GM21528 (cell line): ENCODE data around the gene EXOC6.
"Not testable (repeated sequence)": the region's sequence is repeated elsewhere in the genome, so short reads cannot be mapped to it uniquely, and the experiment has no call there.

Experiments used
- ATAC-seq: cut with Tn5 transposase; IDR thresholded peaks from one replicate; pipeline ENCODE4 v1.9.1; 2021; ENCODE audit warnings: mild to moderate bottlenecking, moderate library complexity; ENCODE audit not compliant: unreplicated experiment, low FRiP score

The EXOC6 gene

GRCh38 chr10:93097386-93097785 lies 249.1 kb downstream of the EXOC6 start:
- ATAC-seq: no peak

GRCh38 chr10:93098816-93099215 lies 250.5 kb downstream of the EXOC6 start:
- no peak for ATAC-seq

GRCh38 chr10:93099670-93100069 lies 251.3 kb downstream of the EXOC6 start:
- no peak for ATAC-seq

GRCh38 chr10:93101148-93101547 lies 252.8 kb downstream of the EXOC6 start:
- ATAC-seq: not testable (repeated sequence)

- ATAC-seq: no peak
These were observed 255.6 kb downstream of the EXOC6 start for GRCh38 chr10:93103953-93104352.

- no peak for ATAC-seq
These were observed 258.3 kb downstream of the EXOC6 start for GRCh38 chr10:93106631-93107072.
